Activated T-cell treated with anti-CD3 and anti-CD28 coated beads for 48 hours (primary cell): ENCODE data around the gene BCAM.

Experiments
- DNase-seq: peaks from one replicate; pipeline ENCODE4 v3.0.0-alpha.2; 2020; ENCODE audit warnings: low read depth

The BCAM gene

GRCh38 chr19:44789943-44790483 is 18.9 kb upstream of the BCAM start:
- no peak for DNase-seq

DNA sequence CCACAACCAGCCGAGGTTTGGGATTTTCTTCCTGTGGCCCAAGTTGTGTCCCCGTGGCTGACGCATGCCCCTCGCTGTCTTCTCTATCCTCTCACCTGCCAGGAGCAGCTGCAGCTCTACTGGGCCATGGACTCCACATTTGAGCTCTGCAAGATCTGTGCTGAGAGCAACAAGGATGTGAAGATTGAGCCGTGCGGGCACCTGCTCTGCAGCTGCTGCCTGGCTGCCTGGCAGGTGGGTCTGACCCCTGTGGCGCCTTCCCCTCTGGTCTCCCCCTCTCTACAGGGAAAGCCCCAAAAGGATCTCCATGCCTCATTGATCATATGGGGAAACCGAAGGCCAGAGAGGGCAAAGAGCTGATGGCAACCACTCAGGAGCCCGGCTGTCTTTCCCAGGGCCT is 16.6 kb upstream of the BCAM start:
- no peak for DNase-seq

DNA sequence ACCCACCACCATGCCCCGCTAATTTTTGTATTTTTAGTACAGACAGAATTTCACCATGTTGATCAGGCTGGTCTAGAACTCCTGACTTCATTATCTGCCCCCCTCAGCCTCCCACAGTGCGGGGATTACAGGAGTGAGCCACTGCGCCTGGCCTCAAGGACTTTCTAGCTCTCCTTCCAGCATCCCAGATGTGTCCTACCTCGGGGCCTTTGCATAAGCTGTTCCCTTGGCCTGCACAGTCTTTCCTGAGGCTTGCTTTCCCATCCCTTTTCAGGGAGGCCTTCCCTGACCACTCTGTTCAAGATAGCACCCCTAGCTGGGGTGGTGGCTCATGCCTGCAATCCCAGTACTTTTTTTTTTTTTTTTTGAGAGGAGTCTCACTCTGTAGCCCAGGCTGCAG is 14.3 kb upstream of the BCAM start:
- DNase-seq: no peak

DNA sequence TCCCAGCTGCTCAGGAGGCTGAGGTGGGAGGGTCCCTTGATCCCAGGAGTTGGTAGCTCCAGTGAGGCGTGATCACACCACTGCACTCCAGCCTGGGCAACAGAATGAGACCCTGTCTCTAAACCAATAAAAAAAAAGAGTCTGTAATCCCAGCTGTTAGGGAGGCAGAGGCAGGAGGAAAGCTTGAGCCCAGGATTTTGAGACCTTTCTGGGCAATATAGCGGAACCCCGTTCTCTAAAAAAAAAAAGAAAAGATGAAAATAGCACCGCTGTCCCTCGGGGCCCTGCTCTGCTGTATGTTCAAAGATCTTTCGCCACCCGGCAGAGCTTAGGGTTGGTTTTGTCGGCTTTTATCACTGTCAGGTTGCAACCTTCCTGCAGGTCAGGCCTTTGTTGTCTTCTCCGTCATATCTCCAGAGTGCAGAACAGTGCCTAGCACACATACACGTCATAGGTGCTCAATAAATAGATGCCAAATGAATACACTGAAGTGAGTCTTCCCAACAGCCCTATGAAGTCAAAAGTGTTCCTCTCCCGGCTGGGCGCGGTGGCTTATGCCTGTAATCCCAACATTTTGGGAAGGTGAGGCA is 13.4 kb upstream of the BCAM start:
- DNase-seq: no peak

- DNase-seq: no peak
Measured at GRCh38 chr19:44796701-44797115, 12.2 kb upstream of the BCAM start.

DNA sequence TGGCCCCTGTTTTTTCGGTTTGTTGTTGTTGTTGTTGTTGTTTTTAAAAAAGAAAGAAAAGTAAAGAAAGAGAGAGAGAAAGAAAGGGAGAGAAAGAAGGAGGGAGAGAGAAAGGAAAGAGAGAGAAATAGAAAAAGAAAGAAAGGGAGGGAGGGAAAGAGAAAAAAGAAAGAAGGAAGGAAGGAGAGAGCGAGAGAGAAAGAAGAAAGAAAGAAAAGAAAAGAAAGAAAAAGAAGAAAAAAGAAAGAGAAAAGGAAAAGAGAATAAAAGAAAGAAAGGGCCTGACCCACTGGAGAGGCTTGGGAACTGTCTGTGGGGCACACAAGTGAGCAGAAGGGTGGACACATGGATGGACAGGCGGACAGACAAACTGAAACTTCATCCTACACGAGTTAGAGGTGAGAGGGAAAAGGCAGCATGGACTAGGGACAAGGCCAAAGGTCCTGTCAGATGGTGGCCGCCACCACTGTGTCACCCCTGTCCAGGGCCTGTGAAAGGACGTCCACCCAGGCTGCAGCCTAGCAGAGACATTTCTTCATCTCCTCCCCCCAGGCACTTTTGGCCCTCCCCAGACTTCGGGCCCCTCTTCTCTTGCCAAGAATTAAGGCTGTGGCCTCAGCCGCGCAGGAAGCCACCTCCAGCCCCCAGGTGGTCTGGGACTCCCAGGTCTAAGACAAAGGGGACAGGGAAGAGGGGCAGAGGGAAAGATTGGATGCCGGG is 9.1 kb upstream of the BCAM start:
- no peak for DNase-seq

GRCh38 chr19:44800461-44800860 is 8.4 kb upstream of the BCAM start:
- DNase-seq: peak; percentile 78

DNA sequence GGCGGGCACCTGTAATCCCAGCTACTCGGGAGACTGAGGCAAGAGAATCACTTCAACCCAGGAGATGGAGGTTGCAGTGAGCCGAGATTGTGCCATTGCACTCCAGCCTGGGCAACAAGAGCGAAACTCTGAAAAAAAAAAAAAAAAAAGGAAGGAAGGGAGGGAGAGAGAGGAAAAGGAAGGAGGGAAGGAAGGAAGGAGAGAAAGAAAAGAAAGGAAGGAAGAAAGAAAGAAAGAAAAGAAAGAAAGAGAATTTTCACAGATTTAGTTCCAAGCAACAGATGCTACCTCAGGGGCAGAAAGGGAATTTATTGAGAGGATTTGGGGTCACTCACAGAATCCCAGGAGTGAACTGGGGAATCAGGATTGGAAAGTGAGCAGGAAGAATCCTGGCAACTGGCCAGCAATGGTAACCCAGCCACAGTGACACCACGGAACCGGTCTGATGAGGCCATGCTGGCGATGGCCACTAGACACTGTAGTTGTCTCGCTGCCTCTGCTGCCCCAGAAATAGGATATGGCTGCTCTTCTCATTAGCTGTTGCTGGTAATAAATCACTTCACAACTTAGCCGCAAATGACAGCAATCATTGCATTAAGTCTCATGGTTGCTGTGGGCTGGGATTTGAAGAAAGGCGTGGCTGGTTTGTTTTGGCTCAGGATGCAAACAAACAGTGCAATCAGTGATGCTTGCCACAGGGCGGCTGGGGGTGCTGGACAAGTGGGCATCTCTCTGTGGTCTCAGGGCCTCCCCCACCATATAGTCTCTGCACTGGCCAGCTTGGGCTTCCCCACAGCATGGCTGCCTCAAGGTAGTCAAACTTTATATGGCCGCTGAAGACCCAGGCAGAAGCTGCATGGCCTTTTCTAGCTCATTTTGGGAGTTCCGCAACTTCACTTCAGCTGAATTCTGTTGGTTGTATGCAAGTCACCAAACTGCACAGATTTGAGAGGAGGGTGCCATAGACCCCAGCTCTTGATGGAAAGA is 5.2 kb upstream of the BCAM start:
- no peak for DNase-seq

- no peak for DNase-seq
Measured at GRCh38 chr19:44806291-44806690, 2.6 kb upstream of the BCAM start.

GRCh38 chr19:44807162-44807561 is 1.7 kb upstream of the BCAM start:
- DNase-seq: no peak

DNA sequence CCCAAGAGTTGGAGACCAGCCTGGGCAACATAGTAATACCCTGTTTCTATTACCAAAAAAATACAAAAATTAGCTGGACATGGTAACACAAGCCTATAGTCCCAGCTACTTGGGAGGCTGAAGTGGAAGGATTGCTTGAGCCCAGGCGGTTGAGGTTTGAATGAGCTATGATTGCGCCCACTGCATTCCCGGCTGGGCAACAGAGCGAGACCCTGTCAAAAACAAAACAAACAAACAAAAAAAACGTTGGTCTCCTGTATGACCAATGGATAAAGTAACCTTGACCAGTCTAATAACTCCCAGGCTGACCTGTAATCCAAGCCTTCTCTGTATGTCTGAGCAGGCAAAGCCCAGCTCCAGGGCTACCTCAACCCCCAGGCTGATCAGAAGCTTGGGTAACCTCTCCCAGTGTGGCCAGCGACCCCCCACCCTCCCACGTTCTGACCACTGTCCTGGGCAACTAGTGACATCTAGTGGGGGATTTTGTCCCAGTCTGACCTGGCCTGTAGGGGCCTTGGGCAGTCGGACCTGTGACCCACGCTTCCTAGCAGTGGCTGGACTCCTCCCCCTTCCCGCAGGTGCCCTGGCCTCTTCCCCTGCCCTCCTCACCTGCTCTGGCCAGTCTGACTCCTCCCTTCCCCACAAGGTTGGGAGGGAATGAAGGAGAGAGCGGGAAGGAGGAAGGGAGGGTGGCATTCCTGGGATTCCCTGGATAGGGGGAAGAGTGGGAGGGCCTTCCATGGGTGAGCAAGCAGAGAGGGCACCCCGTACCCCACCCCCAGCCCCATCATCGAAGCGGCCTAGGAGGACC is 1.0 kb upstream of the BCAM start:
- no peak for DNase-seq

- DNase-seq: no peak
Measured at GRCh38 chr19:44809577-44810233, 802 bp downstream of the BCAM start.

DNA sequence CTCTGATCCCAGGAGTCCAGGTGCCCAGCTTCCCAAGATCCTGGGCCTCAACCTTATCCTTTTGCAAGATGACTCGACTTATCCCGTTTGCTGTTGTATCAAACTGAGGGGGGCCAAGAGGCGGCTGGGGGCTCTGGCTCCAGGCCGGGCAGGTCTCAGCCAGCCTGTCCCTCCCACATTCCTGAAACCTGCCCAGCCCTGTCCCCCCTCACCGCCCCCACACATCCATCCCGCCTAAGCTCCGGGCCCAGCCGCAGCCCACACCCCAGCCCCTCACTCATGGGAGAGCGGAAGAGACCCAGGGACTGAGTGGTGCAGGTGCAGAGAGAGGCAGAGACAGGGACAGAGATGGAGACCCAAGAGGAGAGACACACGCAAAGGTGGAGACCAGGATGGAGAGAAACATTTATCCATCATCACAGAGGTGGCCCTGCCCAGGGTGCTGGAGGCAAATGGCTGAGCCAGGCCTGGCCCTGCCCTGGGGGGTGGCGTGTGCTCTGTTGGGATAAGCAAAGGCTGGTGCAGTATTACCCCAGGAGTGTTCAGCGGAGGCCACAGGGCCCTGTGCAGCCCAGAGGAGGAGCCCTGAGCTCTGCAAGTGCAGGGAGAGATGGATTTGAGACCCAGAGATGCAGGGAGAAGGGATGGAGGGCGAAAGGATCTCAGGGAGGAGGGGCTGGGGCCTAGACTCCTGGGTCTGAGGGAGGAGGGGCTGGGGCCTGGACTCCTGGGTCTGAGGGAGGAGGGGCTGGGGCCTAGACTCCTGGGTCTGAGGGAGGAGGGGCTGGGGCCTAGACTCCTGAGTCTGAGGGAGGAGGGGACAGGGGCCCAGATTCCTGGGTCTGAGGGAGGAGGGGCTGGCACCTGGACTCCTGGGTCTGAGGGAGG is 1.6 kb downstream of the BCAM start:
- DNase-seq: no peak

DNA sequence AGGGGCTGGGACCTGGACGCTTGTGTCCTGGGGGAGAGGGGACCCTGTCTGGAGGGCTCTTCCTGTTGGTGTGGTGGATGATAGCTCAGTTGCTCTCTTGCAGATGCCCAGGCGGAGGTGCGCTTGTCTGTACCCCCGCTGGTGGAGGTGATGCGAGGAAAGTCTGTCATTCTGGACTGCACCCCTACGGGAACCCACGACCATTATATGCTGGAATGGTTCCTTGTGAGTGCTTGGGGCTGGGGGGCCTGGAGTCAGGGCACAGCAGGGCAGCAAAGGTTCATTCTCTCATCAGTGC is 2.2 kb downstream of the BCAM start:
- no peak for DNase-seq

GRCh38 chr19:44812142-44812718 is 3.3 kb downstream of the BCAM start:
- no peak for DNase-seq

DNA sequence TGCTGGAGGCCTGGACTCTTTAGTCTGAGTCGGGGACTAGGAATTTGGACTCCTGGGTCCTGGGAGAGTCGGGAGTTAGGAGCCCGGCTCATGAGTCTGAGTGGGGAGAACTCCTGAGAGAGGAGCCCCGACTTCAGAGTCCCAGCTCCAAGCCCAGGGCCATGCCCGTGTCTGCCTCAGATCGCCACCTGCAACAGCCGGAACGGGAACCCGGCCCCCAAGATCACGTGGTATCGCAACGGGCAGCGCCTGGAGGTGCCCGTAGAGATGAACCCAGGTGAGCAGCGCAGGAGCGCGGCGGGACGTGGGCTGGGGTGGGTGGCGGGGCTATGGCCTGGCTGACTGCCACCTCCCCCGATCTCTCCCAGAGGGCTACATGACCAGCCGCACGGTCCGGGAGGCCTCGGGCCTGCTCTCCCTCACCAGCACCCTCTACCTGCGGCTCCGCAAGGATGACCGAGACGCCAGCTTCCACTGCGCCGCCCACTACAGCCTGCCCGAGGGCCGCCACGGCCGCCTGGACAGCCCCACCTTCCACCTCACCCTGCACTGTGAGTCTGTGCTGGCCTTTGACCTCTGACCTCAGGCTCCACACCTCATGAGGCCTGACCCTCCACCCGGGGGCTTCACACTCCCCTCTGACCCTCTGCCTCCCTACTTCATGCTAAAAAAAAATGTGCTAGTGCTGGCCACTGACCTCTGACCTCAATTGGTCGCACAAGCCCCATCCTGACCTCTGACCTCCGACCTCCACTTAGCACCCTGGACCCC is 4.4 kb downstream of the BCAM start:
- no peak for DNase-seq

GRCh38 chr19:44813841-44814470 is 5.1 kb downstream of the BCAM start:
- no peak for DNase-seq

DNA sequence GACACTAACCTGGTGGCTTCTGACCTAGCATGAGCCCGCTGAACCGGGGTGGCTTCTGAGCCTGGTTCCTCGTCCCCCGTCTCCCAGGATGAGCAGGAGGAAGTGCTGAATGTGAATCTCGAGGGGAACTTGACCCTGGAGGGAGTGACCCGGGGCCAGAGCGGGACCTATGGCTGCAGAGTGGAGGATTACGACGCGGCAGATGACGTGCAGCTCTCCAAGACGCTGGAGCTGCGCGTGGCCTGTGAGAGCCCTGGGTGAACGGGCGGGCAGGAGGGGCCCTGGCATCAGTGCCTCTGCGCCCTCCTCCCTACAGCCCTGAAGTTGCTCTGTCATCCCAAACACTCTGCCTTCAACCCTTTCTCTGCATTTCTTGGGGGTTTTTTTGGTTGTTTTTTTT is 5.6 kb downstream of the BCAM start:
- DNase-seq: no peak

GRCh38 chr19:44816301-44816700 is 7.4 kb downstream of the BCAM start:
- DNase-seq: no peak
